Measurements from ENCODE around the gene NANOGP8.
"Not testable (repeated sequence)": the region's sequence is repeated elsewhere in the genome, so short reads cannot be mapped to it uniquely, and the experiment has no call there.

The NANOGP8 gene
- total RNA-seq = 0 to 0.07 reads per million in 2 donors

- not testable (repeated sequence) for DNase-seq
Observed at GRCh38 chr15:35085176-35085919, at the start of gene NANOGP8. Gene NANOGP8 (minus strand): TSS chr15:35085295. CDS start chr15:35085110, 185 bp downstream.

GRCh38 chr15:35134299-35134698 is 49.2 kb upstream of the NANOGP8 start:
- no peak for DNase-seq

GRCh38 chr15:35130245-35130644 is 45.1 kb upstream of the NANOGP8 start:
- DNase-seq = no peak

- no peak for DNase-seq
Observed at GRCh38 chr15:35129361-35129760, 44.3 kb upstream of the NANOGP8 start.

GRCh38 chr15:35127717-35128116 is 42.6 kb upstream of the NANOGP8 start:
- no peak for DNase-seq

- DNase-seq = no peak
Observed at GRCh38 chr15:35126236-35126635, 41.1 kb upstream of the NANOGP8 start.

GRCh38 chr15:35123743-35124142 is 38.6 kb upstream of the NANOGP8 start:
- no peak for DNase-seq

GRCh38 chr15:35121611-35122359 is 36.7 kb upstream of the NANOGP8 start:
- no peak for DNase-seq

GRCh38 chr15:35120173-35120572 is 35.1 kb upstream of the NANOGP8 start:
- no peak for DNase-seq

- no peak for DNase-seq
Observed at GRCh38 chr15:35118960-35119359, 33.9 kb upstream of the NANOGP8 start.

- no peak for DNase-seq
Observed at GRCh38 chr15:35117543-35118265, 32.6 kb upstream of the NANOGP8 start.

GRCh38 chr15:35115155-35115725 is 30.1 kb upstream of the NANOGP8 start:
- no peak for DNase-seq

GRCh38 chr15:35112346-35112745 is 27.3 kb upstream of the NANOGP8 start:
- DNase-seq = no peak

GRCh38 chr15:35111861-35112260 is 26.8 kb upstream of the NANOGP8 start:
- no peak for DNase-seq

- no peak for DNase-seq
Observed at GRCh38 chr15:35108453-35108852, 23.4 kb upstream of the NANOGP8 start.

GRCh38 chr15:35107561-35107960 is 22.5 kb upstream of the NANOGP8 start:
- DNase-seq = no peak

- no peak for DNase-seq
Observed at GRCh38 chr15:35107122-35107521, 22.0 kb upstream of the NANOGP8 start.

GRCh38 chr15:35104526-35105147 is 19.5 kb upstream of the NANOGP8 start:
- DNase-seq = no peak

GRCh38 chr15:35102186-35102585 is 17.1 kb upstream of the NANOGP8 start:
- no peak for DNase-seq

- no peak for DNase-seq
Observed at GRCh38 chr15:35101335-35101734, 16.2 kb upstream of the NANOGP8 start.

GRCh38 chr15:35098737-35099136 is 13.6 kb upstream of the NANOGP8 start:
- no peak for DNase-seq

- DNase-seq = no peak
Observed at GRCh38 chr15:35095941-35096340, 10.8 kb upstream of the NANOGP8 start.

GRCh38 chr15:35092846-35093245 is 7.8 kb upstream of the NANOGP8 start:
- no peak for DNase-seq

Data from T-helper 2 cell (primary cell).